Measurements from ENCODE around the gene TMEM62. TPM values are rescaled to one million over a fixed set of nuclear protein-coding genes. Genes with fewer than 3 reads are reported as not detected.
"Not testable (repeated sequence)": the region's sequence is repeated elsewhere in the genome, so short reads cannot be mapped to it uniquely, and the experiment has no call there.

TMEM62 gene
- total RNA-seq, 1 donor from 2014 or later: 19.1 TPM

DNA sequence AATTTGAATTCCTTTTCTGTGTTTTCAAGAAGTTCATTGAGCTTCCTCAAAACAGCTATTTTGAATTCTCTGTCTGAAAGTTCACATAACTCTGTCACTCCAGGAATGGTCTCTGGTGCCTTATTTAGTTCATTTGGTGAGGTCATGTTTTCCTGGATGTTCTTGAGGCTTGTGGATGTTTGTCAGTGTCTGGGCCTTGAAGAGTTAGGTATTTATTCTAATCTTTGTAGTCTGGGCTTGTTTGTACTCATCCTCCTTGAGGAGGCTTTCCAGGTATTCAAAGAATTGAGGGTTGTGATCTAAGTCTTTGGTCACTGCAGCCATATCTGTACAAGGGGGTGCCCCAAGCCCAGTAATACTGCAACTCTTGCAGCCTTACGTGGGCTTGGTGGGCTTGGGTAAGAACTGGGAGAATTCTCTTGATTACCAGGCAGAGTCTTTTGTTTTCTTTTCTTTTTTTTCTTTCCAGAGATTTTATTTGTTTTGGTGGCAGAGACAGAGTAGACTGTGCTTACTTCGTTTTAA, 32.5 kb downstream of the TMEM62 start:
- H3K36me3 Mint-ChIP-seq (ENCODE audit: unreplicated experiment): peaks cover 17% of the 10 kb centered on the region
- peaks cover 3% of the 10 kb centered on the region for H3K9me3 Mint-ChIP-seq (ENCODE audit: unreplicated experiment)
- peak overlapping the region; percentile 10 for H3K27ac Mint-ChIP-seq (ENCODE audit: unreplicated experiment)
- no peak overlapping the region for H3K4me3 Mint-ChIP-seq (ENCODE audit: unreplicated experiment)
- no peak for DNase-seq
- TF ChIP-seq, protein P1, sequence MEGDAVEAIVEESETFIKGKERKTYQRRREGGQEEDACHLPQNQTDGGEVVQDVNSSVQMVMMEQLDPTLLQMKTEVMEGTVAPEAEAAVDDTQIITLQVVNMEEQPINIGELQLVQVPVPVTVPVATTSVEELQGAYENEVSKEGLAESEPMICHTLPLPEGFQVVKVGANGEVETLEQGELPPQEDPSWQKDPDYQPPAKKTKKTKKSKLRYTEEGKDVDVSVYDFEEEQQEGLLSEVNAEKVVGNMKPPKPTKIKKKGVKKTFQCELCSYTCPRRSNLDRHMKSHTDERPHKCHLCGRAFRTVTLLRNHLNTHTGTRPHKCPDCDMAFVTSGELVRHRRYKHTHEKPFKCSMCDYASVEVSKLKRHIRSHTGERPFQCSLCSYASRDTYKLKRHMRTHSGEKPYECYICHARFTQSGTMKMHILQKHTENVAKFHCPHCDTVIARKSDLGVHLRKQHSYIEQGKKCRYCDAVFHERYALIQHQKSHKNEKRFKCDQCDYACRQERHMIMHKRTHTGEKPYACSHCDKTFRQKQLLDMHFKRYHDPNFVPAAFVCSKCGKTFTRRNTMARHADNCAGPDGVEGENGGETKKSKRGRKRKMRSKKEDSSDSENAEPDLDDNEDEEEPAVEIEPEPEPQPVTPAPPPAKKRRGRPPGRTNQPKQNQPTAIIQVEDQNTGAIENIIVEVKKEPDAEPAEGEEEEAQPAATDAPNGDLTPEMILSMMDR (IDR thresholded peaks at IDR 0.05; ENCODE audit: partially characterized antibody, unreplicated experiment): no peak
- H3K4me1 Mint-ChIP-seq (ENCODE audit: low read depth, unreplicated experiment): no peaks in the 10 kb centered on the region
- no peaks in the 10 kb centered on the region for H3K27me3 Mint-ChIP-seq (ENCODE audit: unreplicated experiment)

DNA sequence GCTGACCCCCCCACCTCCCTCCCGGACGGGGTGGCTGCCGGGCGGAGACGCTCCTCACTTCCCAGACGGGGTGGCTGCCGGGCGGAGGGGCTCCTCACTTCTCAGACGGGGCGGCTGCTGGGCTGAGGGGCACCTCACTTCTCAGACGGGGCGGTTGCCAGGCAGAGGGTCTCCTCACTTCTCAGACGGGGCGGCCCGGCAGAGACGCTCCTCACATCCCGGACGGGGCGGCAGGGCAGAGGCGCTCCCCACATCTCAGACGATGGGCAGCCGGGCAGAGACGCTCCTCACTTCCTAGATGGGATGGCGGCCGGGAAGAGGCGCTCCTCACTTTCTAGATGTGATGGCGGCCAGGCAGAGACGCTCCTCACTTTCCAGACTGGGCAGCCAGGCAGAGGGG, 33.9 kb downstream of the TMEM62 start:
- H3K27ac Mint-ChIP-seq (ENCODE audit: unreplicated experiment); H3K4me1 Mint-ChIP-seq (ENCODE audit: low read depth, unreplicated experiment); H3K4me3 Mint-ChIP-seq (ENCODE audit: unreplicated experiment); H3K9me3 Mint-ChIP-seq (ENCODE audit: unreplicated experiment); H3K27me3 Mint-ChIP-seq (ENCODE audit: unreplicated experiment); DNase-seq: not testable (repeated sequence)
- H3K36me3 Mint-ChIP-seq (ENCODE audit: unreplicated experiment): peaks cover 17% of the 10 kb centered on the region

DNA sequence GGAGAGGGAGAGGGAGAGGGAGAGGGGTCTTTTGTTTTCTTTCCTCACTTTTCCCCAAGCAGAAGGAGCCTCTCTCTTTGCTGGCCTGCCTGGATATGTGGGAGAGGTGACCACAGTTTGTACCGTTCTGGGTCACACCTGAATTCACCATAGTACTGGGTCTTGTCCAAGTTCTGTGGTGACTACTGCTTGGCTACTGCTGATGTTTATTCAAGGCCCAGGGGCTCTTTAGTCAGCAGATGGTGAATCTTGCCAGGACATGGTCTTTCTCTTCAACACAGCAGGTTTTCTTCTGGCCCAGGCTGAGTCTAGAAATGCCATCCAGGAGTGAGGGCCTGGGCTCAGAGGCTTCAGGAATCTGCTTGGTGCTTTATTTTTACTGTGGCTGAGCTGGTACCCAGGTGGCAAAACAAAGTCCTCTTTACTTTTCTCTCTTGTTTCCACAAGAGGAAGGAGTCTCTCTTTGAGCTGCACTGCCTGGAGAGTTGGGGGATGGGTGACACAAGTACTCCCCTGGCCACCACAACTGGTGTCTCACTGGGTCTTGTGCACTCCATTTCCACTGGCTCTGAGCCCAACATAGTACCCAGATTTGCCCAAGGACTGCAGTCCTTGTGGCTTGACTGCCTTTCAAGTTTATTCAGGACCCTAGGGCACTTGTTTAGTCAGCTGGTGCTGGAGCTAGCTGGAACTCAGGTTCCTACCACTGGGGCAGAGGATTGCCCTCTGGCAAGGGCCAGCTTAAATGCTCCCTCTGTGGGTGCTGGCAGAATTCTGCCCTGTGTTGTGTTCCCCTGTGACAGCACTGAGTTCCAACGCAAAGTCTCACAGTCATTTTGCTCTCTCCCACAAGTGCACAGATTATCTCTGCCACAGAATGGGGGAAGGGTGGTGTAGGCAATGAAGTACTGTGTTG, 35.1 kb downstream of the TMEM62 start:
- peaks cover 22% of the 10 kb centered on the region for H3K36me3 Mint-ChIP-seq (ENCODE audit: unreplicated experiment)
- no peak overlapping the region for H3K4me3 Mint-ChIP-seq (ENCODE audit: unreplicated experiment)
- DNase-seq: no peak
- no peak overlapping the region for H3K27ac Mint-ChIP-seq (ENCODE audit: unreplicated experiment)
- H3K27me3 Mint-ChIP-seq (ENCODE audit: unreplicated experiment): no peaks in the 10 kb centered on the region
- TF ChIP-seq, protein P1 (IDR thresholded peaks at IDR 0.05; ENCODE audit: partially characterized antibody, unreplicated experiment): no peak
- H3K4me1 Mint-ChIP-seq (ENCODE audit: low read depth, unreplicated experiment): no peaks in the 10 kb centered on the region
- peaks cover 3% of the 10 kb centered on the region for H3K9me3 Mint-ChIP-seq (ENCODE audit: unreplicated experiment)

DNA sequence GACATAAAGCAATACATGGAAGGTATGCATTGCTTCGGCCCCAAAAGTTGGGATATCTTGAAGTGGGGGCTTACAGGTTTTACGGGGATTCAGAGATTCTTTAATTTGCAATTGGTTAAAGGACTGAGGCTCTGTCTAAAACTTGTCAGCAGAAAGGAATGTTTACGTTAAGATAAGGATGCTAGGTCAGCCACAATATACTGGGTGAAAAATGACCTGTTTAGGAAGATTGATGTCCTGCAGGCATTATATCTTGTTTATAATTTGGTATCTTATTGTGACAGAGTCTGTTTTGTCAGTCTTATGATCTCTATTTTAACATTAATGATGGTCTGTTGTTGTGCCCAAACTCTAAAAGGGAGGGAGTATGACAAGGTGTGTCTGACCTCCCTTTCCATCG, 36.5 kb downstream of the TMEM62 start:
- H3K27ac Mint-ChIP-seq (ENCODE audit: unreplicated experiment): no peak overlapping the region
- peaks cover 3% of the 10 kb centered on the region for H3K9me3 Mint-ChIP-seq (ENCODE audit: unreplicated experiment)
- H3K4me1 Mint-ChIP-seq (ENCODE audit: low read depth, unreplicated experiment): no peaks in the 10 kb centered on the region
- TF ChIP-seq, protein P1 (IDR thresholded peaks at IDR 0.05; ENCODE audit: partially characterized antibody, unreplicated experiment): no peak
- DNase-seq: no peak
- H3K4me3 Mint-ChIP-seq (ENCODE audit: unreplicated experiment): no peak overlapping the region
- H3K27me3 Mint-ChIP-seq (ENCODE audit: unreplicated experiment): no peaks in the 10 kb centered on the region
- H3K36me3 Mint-ChIP-seq (ENCODE audit: unreplicated experiment): peaks cover 30% of the 10 kb centered on the region

DNA sequence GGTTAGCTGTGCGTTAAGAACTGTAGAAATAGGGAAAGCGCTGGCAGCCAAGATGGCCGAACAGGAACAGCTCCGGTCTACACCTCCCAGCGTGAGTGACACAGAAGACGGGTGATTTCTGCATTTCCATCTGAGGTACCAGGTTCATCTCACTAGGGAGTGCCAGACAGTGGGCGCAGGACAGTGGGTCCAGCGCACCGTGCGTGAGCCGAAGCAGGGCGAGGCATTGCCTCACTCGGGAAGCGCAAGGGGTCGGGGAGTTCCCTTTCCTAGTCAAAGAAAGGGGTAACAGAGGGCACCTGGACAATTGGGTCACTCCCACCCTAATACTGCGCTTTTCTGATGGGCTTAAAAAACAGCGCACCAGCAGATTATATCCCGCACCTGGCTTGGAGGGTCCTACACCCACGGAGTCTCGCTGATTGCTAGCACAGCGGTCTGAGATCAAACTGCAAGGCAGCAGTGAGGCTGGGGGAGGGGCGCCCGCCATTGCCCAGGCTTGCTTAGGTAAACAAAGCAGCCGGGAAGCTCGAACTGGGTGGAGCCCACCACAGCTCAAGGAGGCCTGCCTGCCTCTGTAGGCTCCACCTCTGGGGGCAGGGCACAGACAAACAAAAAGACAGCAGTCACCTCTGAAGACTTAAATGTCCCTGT, 42.4 kb downstream of the TMEM62 start:
- peaks cover 25% of the 10 kb centered on the region for H3K36me3 Mint-ChIP-seq (ENCODE audit: unreplicated experiment)
- H3K4me1 Mint-ChIP-seq (ENCODE audit: low read depth, unreplicated experiment): not testable (repeated sequence)

DNA sequence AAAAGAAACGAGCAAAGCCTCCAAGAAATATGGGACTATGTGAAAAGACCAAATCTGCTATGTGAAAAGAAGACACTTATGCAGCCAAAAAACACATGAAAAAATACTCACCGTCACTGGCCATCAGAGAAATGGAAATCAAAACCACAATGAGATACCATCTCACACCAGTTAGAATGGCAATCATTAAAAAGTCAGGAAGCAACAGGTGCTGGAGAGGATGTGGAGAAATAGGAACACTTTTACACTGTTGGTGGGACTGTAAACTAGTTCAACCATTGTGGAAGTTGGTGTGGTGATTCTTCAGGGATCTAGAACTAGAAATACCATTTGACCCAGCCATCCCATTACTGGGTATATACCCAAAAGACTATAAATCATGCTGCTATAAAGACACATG, 43.8 kb downstream of the TMEM62 start:
- not testable (repeated sequence) for H3K27ac Mint-ChIP-seq (ENCODE audit: unreplicated experiment); H3K4me3 Mint-ChIP-seq (ENCODE audit: unreplicated experiment); H3K27me3 Mint-ChIP-seq (ENCODE audit: unreplicated experiment); H3K9me3 Mint-ChIP-seq (ENCODE audit: unreplicated experiment); DNase-seq; H3K4me1 Mint-ChIP-seq (ENCODE audit: low read depth, unreplicated experiment)
- H3K36me3 Mint-ChIP-seq (ENCODE audit: unreplicated experiment): peaks cover 25% of the 10 kb centered on the region

More for the DNA sequence above, 42.4 kb downstream of the TMEM62 start:
- not testable (repeated sequence) for DNase-seq; H3K9me3 Mint-ChIP-seq (ENCODE audit: unreplicated experiment); H3K27me3 Mint-ChIP-seq (ENCODE audit: unreplicated experiment); H3K4me3 Mint-ChIP-seq (ENCODE audit: unreplicated experiment); H3K27ac Mint-ChIP-seq (ENCODE audit: unreplicated experiment)

All from glutamatergic neuron (in vitro differentiated cells).